ENCODE results near the gene ELAVL2.

- TF ChIP-seq CTCF (IDR thresholded peaks at IDR 0.05) (no peak), POLR2A (IDR thresholded peaks at IDR 0.05) (no peak)
Measured at GRCh38 chr9:23779220-23779619, 46.8 kb downstream of the ELAVL2 start.
